ENCODE results near the gene PRDM11. TPM values are rescaled to one million over a fixed set of nuclear protein-coding genes. Genes with fewer than 3 reads are reported as not detected.

PRDM11 gene
- total RNA-seq, 1 donor = 6.5 TPM

DNA sequence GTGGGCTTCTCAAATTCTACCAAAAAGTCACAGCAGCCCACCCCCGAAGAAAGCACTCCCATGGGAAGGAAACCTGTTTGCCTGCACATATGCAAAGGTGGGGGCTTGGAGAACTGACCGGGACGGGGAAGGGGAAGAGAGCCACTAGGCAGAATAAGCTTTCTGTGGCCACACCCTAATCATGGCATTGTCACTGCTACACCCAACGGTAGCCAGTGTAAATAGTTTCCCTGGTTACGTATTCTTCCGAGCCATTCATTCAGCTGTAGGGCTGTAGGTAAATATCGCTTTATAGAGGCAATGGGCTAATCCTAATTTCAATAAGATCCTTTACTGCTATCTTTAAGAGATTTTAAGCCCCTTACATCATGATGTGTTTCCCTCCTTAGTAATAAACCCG, 61.7 kb downstream of the PRDM11 start:
- TF ChIP-seq, protein P1, sequence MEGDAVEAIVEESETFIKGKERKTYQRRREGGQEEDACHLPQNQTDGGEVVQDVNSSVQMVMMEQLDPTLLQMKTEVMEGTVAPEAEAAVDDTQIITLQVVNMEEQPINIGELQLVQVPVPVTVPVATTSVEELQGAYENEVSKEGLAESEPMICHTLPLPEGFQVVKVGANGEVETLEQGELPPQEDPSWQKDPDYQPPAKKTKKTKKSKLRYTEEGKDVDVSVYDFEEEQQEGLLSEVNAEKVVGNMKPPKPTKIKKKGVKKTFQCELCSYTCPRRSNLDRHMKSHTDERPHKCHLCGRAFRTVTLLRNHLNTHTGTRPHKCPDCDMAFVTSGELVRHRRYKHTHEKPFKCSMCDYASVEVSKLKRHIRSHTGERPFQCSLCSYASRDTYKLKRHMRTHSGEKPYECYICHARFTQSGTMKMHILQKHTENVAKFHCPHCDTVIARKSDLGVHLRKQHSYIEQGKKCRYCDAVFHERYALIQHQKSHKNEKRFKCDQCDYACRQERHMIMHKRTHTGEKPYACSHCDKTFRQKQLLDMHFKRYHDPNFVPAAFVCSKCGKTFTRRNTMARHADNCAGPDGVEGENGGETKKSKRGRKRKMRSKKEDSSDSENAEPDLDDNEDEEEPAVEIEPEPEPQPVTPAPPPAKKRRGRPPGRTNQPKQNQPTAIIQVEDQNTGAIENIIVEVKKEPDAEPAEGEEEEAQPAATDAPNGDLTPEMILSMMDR (IDR thresholded peaks at IDR 0.05; ENCODE audit: insufficient read depth, low read depth, low read length) = no peak
- no peak for DNase-seq (ENCODE audit: low read depth)
- no peak overlapping the region for H3K4me3 ChIP-seq (ENCODE audit: low read depth, low read length)

DNA sequence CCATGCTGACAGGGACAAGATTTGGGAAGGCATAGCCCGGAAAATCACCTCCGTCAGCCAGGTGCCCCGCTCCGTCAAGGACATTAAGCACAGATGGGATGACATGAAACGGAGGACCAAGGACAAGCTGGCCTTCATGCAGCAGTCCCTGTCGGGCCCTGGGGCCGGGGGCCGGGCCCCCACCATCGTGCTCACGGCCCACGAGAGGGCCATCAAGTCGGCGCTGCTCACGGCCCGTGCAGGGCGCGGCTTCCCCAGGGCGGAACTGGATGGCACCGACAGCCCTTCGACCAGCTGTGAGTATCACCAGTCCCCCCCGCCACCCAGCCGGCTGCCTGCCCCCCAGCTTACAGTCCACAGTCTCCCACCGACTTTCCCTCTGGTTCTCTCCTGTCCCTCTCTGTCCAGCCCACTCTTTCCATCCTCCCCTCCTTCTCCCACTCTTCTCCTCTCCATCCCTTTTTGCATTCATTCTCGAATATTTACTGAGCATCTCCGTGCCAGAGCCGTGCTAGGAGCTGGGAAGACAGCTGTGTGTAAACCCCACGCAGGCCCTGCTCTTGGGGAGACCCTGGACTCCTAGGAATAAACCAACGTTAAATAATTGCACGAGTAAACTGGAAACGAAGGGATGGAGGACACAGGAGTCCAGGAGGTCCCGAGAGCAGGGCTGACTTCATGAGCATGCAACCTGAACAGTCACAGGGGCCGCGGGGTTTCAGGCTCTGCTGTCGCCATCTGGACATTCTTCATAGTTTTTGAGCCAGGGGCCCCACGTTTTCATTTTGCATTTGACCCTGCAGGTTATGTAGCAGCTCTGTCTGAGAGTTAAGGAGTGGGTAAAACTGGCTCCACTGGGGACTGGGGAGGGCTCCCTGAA, 62.8 kb downstream of the PRDM11 start:
- no peak overlapping the region for H3K4me3 ChIP-seq (ENCODE audit: low read depth, low read length)
- no peak for DNase-seq (ENCODE audit: low read depth)
- TF ChIP-seq, protein P1 (IDR thresholded peaks at IDR 0.05; ENCODE audit: insufficient read depth, low read depth, low read length) = no peak

- no peak overlapping the region for H3K4me3 ChIP-seq (ENCODE audit: low read depth, low read length)
- DNase-seq (ENCODE audit: low read depth) = peak; percentile 58
- TF ChIP-seq, protein P1 (IDR thresholded peaks at IDR 0.05; ENCODE audit: insufficient read depth, low read depth, low read length) = no peak
Measured at GRCh38 chr11:45209891-45210699, 63.7 kb downstream of the PRDM11 start.

DNA sequence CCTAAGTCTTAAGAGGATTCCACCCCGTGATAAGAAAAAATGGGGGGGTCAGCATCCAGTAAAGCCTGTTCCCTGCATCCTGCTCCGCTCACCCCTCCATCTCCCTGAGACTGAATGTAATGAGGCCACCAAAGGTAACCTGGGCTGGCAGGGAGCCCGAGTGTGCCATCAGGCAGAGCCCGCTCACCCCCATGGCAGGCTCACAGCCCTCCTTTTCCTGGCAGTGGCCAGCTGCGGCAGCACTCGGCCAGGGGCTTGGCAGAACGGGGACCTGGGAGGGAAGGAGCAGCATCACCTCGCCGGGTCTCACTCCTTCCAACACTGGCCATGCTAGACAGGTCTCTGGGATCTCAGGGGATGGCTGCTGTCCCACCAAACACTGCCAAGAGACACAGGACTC, 64.4 kb downstream of the PRDM11 start:
- no peak overlapping the region for H3K4me3 ChIP-seq (ENCODE audit: low read depth, low read length)
- DNase-seq (ENCODE audit: low read depth) = no peak
- TF ChIP-seq, protein P1 (IDR thresholded peaks at IDR 0.05; ENCODE audit: insufficient read depth, low read depth, low read length) = no peak

- no peak overlapping the region for H3K4me3 ChIP-seq (ENCODE audit: low read depth, low read length)
- DNase-seq (ENCODE audit: low read depth) = no peak
- TF ChIP-seq, protein P1 (IDR thresholded peaks at IDR 0.05; ENCODE audit: insufficient read depth, low read depth, low read length) = no peak
Measured at GRCh38 chr11:45211732-45212131, 65.3 kb downstream of the PRDM11 start.

DNA sequence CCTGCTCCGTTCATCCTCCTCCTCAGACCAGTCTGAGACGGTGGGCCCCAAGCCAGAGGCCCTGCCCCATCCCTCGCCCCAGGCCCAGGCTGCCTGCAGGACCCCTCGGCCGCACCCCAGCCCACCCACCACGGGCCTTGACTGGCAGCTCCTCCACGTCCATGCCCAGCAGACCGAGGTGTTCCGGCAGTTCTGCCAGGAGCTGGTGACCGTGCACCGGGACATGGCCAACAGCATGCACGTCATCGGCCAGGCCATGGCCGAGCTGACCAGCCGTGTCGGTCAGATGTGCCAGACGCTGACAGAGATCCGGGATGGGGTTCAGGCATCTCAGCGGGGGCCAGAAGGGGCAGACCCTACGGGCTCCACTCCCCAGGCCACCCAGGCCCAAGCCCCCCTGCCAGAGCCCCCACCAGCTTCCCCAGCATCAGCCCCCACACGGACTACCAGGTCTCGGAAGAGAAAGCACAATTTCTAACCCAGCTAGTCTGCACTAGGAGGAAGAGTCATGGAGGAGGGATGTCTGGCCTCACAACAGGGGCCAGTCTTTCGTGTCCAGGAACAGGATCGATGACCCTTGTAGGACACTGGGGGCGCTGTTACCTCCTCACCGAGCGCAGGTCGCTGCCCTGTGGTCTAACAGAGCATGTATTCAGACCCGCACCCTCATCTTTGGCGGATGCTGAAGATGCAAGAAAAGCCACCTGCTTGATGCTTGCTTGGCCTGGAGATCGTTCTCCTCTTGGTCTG, 66.3 kb downstream of the PRDM11 start:
- DNase-seq (ENCODE audit: low read depth) = no peak
- TF ChIP-seq, protein P1 (IDR thresholded peaks at IDR 0.05; ENCODE audit: insufficient read depth, low read depth, low read length) = peak; percentile 11
- no peak overlapping the region for H3K4me3 ChIP-seq (ENCODE audit: low read depth, low read length)
